Right cardiac atrium (tissue), 5 donors: ENCODE results near the gene CKLF. TPM values are rescaled to one million over a fixed set of nuclear protein-coding genes. Genes with fewer than 3 reads are reported as not detected.
"Not testable (repeated sequence)": the region's sequence is repeated elsewhere in the genome, so short reads cannot be mapped to it uniquely, and the experiment has no call there.

Experiments
- ATAC-seq, 2 donors: fragments of 200-7000 bp; cut with Tn5 transposase; one replicate each; pipeline versions ENCODE4 v1.8.0 to v1.9.1; 2020; ENCODE audit warnings: moderate library complexity in 2 of 2, mild to moderate bottlenecking in 1 of 2
- DNase-seq, 3 donors: peaks; one replicate each; pipeline ENCODE4 v3.0.0-alpha.2; 2020
- H3K27ac ChIP-seq: one replicate; pipeline ENCODE4 v1.5.1; 2013; ENCODE audit warnings: mild to moderate bottlenecking, low read length, control low read depth, moderate library complexity
- H3K27me3 ChIP-seq: one replicate; pipeline ENCODE4 v1.6.1; 2013; ENCODE audit not compliant: control insufficient read depth, insufficient read depth
- H3K4me1 ChIP-seq: one replicate; pipeline ENCODE4 v1.6.1; 2013; ENCODE audit warnings: low read length; ENCODE audit not compliant: control insufficient read depth, insufficient read depth
- H3K4me3 ChIP-seq: one replicate; pipeline ENCODE4 v1.5.1; 2013; ENCODE audit warnings: low read length, control low read depth
- H3K9me3 ChIP-seq: one replicate; pipeline ENCODE4 v1.6.1; 2013; ENCODE audit warnings: low read length; ENCODE audit not compliant: control insufficient read depth
- WGBS: extraction: QIAGEN DNeasy Blood & Tissue Kit; methylation state at CpG from one replicate; pipeline ENCODE4 v1.1.7; 2013; 5-methylcytosine and 5-hydroxymethylcytosine counted together
- intact Hi-C, 4 donors: fragments of 100-400 bp; cut with DNase I; formaldehyde crosslinking; loops; one replicate each; pipeline versions ENCODE4 v1.11.0 to v1.14.0; 2022 to 2023
- polyA plus RNA-seq: library from polyadenylated mRNA; stranded (reverse); fragments of 200-250 nt; gene quantifications from one replicate; pipeline ENCODE4 v1.2.3, GENCODE V29; 2013
- total RNA-seq, 4 donors: library from RNA; stranded (reverse); fragmentation: NEBNext Ultra II Directional; extraction: Animal tissue kit (Norgen Biotek cat#: 25700); gene quantifications; one replicate each; pipeline ENCODE4 v1.2.1, GENCODE V29; 2021
- donor health status: healthy with polysubstance abuse.
- donor health status: DM: no; HTN: yes; CAD: no.
- donor health status: DM: no; HTN: no; CAD: no.
- donor health status: DM: no; HTN: yes; CAD: no; lungs with severe emphysema.
- donor health status: DM: yes; HTN: yes; CAD: no.

Gene CKLF
- total and polyA plus RNA-seq, 5 donors, result 8.9 to 19.0 (median 13.5) TPM

- H3K9me3 ChIP-seq, H3K27me3 ChIP-seq, ATAC-seq, H3K4me3 ChIP-seq, H3K27ac ChIP-seq, intact Hi-C loops, H3K4me1 ChIP-seq, DNase-seq: not testable (repeated sequence)
- WGBS, result 95% methylated on average over 8 of the region's 8 CpGs
Observed at GRCh38 chr16:66611911-66612310, 59.5 kb downstream of the CKLF start.

- ATAC-seq (no peak), DNase-seq (no peak)
- Histone ChIP-seq H3K4me3 (no peak overlapping the region), H3K27me3 (no peaks in the 10 kb centered on the region), H3K27ac (no peak overlapping the region), H3K9me3 (no peaks in the 10 kb centered on the region), H3K4me1 (no peaks in the 10 kb centered on the region)
- 84% methylated on average over 14 of the region's 14 CpGs for WGBS
- intact Hi-C loops, result no loop called here
Observed at GRCh38 chr16:66612422-66612821, 60.0 kb downstream of the CKLF start.

GRCh38 chr16:66614161-66614802 is 61.9 kb downstream of the CKLF start:
- H3K4me3 ChIP-seq, result no peak overlapping the region
- no peak for DNase-seq
- no peaks in the 10 kb centered on the region for H3K27me3 ChIP-seq
- intact Hi-C loops, result no loop called here
- H3K4me1 ChIP-seq, result peaks cover 2% of the 10 kb centered on the region
- no peak for ATAC-seq
- H3K27ac ChIP-seq, result no peak overlapping the region
- no peaks in the 10 kb centered on the region for H3K9me3 ChIP-seq
- WGBS, result 80% methylated on average over 12 of the region's 12 CpGs

Other genes with a start within 250 kb of the CKLF start
- 10 to 100 TPM; 22.9 to 47.0 (median 40.9) TPM for gene CDH5, start 185.9 kb upstream of the CKLF start, total RNA-seq
- 32.8 TPM for gene CDH5, start 185.9 kb upstream of the CKLF start, polyA plus RNA-seq
- gene BEAN1, start 125.3 kb upstream of the CKLF start, total RNA-seq, result 1 to 10 TPM in 3 of 4 donors, under 1 TPM in 1; 0.79 to 1.5 (median 1.2) TPM
- gene BEAN1, start 125.3 kb upstream of the CKLF start, polyA plus RNA-seq, result 0.41 TPM
- 10 to 100 TPM; 23.6 to 25.6 (median 24.8) TPM for gene TK2, start 2.5 kb upstream of the CKLF start, total RNA-seq
- 18.2 TPM for gene TK2, start 2.5 kb upstream of the CKLF start, polyA plus RNA-seq
- gene CMTM1, start 13.9 kb downstream of the CKLF start, total RNA-seq, result 1 to 10 TPM in 3 of 4 donors, under 1 TPM in 1; 0.82 to 2.6 (median 1.9) TPM
- gene CMTM1, start 13.9 kb downstream of the CKLF start, polyA plus RNA-seq, result 0.14 TPM
- under 1 TPM in 1 of 4 donors, not detected in 3; 0.47 TPM for gene CMTM2, start 26.9 kb downstream of the CKLF start, total RNA-seq
- not detected for gene CMTM2, start 26.9 kb downstream of the CKLF start, polyA plus RNA-seq
- gene CMTM3, start 52.1 kb downstream of the CKLF start, total RNA-seq, result 10 to 100 TPM; 10.3 to 17.4 (median 14.8) TPM
- gene CMTM3, start 52.1 kb downstream of the CKLF start, polyA plus RNA-seq, result 12.6 TPM
- 10 to 100 TPM; 13.2 to 15.9 (median 14.6) TPM for gene CMTM4, start 144.2 kb downstream of the CKLF start, total RNA-seq
- 7.9 TPM for gene CMTM4, start 144.2 kb downstream of the CKLF start, polyA plus RNA-seq
- gene DYNC1LI2, start 199.0 kb downstream of the CKLF start, total RNA-seq, result 100 to 1,000 TPM in 1 of 4 donors, 10 to 100 TPM in 3; 73.1 to 110 (median 94.2) TPM
- gene DYNC1LI2, start 199.0 kb downstream of the CKLF start, polyA plus RNA-seq, result 42.0 TPM
- under 1 TPM in 1 of 4 donors, not detected in 3; 0.22 TPM for gene TERB1, start 249.0 kb downstream of the CKLF start, total RNA-seq
- not detected for gene TERB1, start 249.0 kb downstream of the CKLF start, polyA plus RNA-seq